ENCODE data around the gene ZSCAN16. TPM values are rescaled to one million over a fixed set of nuclear protein-coding genes. Genes with fewer than 3 reads are reported as not detected.

The ZSCAN16 gene
- total RNA-seq (2013; cell fraction: nucleolus; rRNA removed): 3.0 and 5.8 TPM in 2 replicates
- total RNA-seq (2014; rRNA removed) (6.1 and 9.5 TPM in 2 replicates), total RNA-seq (2014; rRNA removed; fragmentation: Illumina TruSeq; extraction: Trizol) (10.7 and 11.2 TPM in 2 replicates), total RNA-seq (2021) (6.6 and 7.1 TPM in 2 replicates), polyA plus RNA-seq (2011; rRNA removed) (4.6 and 5.2 TPM in 2 replicates), polyA plus RNA-seq (2014; fragmentation: Illumina TruSeq; extraction: Trizol) (10.1 and 12.7 TPM in 2 replicates), polyA plus RNA-seq (2014; fragmentation: Nextera tagmentation; extraction: Ambion mirVana) (10 to 100 TPM; 10.5 to 13.8 TPM), polyA plus RNA-seq (2014; rRNA removed) (8.3 and 10.1 TPM in 2 replicates), polyA plus RNA-seq (2016; fragmentation: Nextera tagmentation; extraction: Ambion mirVana) (10 to 100 TPM; 10.7 to 11.2 TPM), polyA minus RNA-seq (2011; rRNA and poly(A)+ RNA removed) (4.3 and 5.2 TPM in 2 replicates), Bru-seq, nascent RNA (percentile 79 among the genes with signal in this experiment), BruChase-seq, experiment 1, labeled RNA remaining after a 6-hour chase (percentile 54 among the genes with signal in this experiment), BruChase-seq, experiment 2, labeled RNA remaining after a 2-hour chase (percentile 64 among the genes with signal in this experiment)
- polyA plus RNA-seq (2011; ENCODE audit: low read depth): 3.4 TPM
- 2.3 and 3.5 TPM in 2 replicates for polyA plus RNA-seq (2011; cell fraction: cytosol; rRNA removed)
- 3.6 and 5.0 TPM in 2 replicates for polyA plus RNA-seq (2011; cell fraction: nucleus; rRNA removed)
- 5.1 and 5.3 TPM in 2 replicates for polyA plus RNA-seq (2012)
- polyA minus RNA-seq (2011; cell fraction: cytosol; rRNA and poly(A)+ RNA removed): 0.73 and 1.2 TPM in 2 replicates
- polyA minus RNA-seq (2011; cell fraction: nucleus; rRNA and poly(A)+ RNA removed): 5.3 and 5.6 TPM in 2 replicates
- long read RNA-seq, experiment 1, transcript ZSCAN16-201 (4 exons, 1,328 nt): major isoform, 5 of 7 reads
- long read RNA-seq, experiment 1, partial matches to known transcripts: 0 of 7 reads
- long read RNA-seq, experiment 1, other reads (novel, unspliced or antisense): 2 of 7 reads
- long read RNA-seq, experiment 2, transcript ZSCAN16-201 (4 exons, 1,328 nt): major isoform, 26 of 44 reads
- long read RNA-seq, experiment 2, partial matches to known transcripts: 1 of 44 reads
- long read RNA-seq, experiment 2, other reads (novel, unspliced or antisense): 17 of 44 reads

DNA sequence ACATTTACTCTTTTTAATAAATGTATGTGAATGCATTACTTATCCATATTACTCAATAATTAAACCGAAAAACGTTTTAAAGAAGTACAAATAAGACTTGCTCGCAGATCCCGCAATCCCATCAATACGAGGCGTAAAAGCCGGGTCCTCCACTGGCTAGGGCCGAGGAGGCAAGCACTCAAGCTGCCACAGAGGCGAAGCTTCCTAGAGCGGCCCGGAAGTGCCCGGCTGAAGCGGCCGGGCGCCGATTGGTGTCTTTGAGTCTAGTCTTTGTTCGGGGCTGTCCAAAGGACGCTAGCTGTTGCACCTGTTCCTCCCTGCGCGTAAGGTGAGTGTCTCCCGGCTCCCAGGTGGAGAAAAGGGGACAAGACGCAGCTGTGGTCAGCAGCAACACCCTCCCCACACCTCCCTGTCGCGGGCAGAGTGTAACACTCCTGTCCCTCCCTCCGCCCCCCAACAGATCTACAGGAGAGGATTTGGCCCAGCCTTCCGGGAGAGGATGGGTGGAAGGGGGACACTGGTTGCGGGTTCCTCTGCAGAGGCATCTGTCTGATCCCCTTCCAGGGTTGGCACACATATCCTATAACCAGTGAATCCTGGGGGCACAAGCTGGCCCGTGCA, at the start of gene ZSCAN16:
Gene ZSCAN16, plus strand, starts transcription at position 260 of the 621 bp plus-strand sequence. CDS start 835 bp downstream, outside the sequence.
- Histone ChIP-seq H4K20me1 (ENCODE audit: control insufficient read depth, insufficient read depth) (no peaks in the 10 kb centered on the region), H3K79me2 (ENCODE audit: control insufficient read depth, insufficient read depth, low read length) (peaks cover 26% of the 10 kb centered on the region), H3K4me2 (ENCODE audit: control insufficient read depth, insufficient read depth) (peak within 1 kb of the TSS; percentile 53), H3K27me3 (replicated peaks in 1 of 2; ENCODE audit: control insufficient read depth in 2 of 2, insufficient read depth in 2 of 2, low read length in 1 of 2) (no peaks in the 10 kb centered on the region), H3K36me3 (ENCODE audit: control insufficient read depth in 2 of 2, insufficient read depth in 2 of 2, low read length in 1 of 2) (peaks cover 0 to 6% of the 10 kb centered on the region in 2 experiments; a peak in 3 of 4 replicates), H2AFZ (ENCODE audit: control insufficient read depth, low read depth, low read length) (peak within 1 kb of the TSS; percentile 92), H3K4me3 (peak within 1 kb of the TSS; percentile 76), H3K9me3 (replicated peaks; ENCODE audit: control insufficient read depth, insufficient read depth, low read length) (no peaks in the 10 kb centered on the region), H3K9ac (ENCODE audit: control insufficient read depth, insufficient read depth, low read length) (peak within 1 kb of the TSS; percentile 63), H3K27ac (ENCODE audit: control insufficient read depth, insufficient read depth) (peak within 1 kb of the TSS; percentile 59), H3K4me1 (ENCODE audit: control insufficient read depth, insufficient read depth, low read length) (peaks cover 8% of the 10 kb centered on the region)
- FAIRE-seq: peak; percentile 81
- DNase-seq (ENCODE audit: low read depth, low spot score): no peak
- intact Hi-C loops (cut with micrococcal nuclease; ENCODE audit: unreplicated experiment) (loop anchor here (1.0 kb wide), 2 partner anchors 12 to 17 kb away; partner anchors contain the start of gene ZKSCAN8), in situ Hi-C loops (cut with MboI) (no loop called here)
- ChIA-PET SMC1A (ENCODE audit: uncharacterized antibody, unreplicated experiment) (interaction anchor here (1.0 to 2.3 kb wide), 4 partner anchors 17 to 305 kb away, joined by 3 to 9 read pairs (median 4); partner anchors contain the start of gene ZKSCAN8), CTCF (interaction anchor here (1.0 to 3.0 kb wide), 6 partner anchors 9 to 231 kb away, joined by 3 to 18 read pairs (median 6); partner anchors contain the start of gene ZKSCAN8), RAD21 (ENCODE audit: unreplicated experiment) (interaction anchor here (1.1 to 2.9 kb wide), 4 partner anchors 17 to 232 kb away, joined by 3 to 13 read pairs (median 8); partner anchors contain the start of gene ZKSCAN8), POLR2A (interaction anchor here (1.0 to 2.1 kb wide), 3 partner anchors 17 to 259 kb away, joined by 4 to 6 read pairs (median 5); partner anchors contain the start of gene ZKSCAN8)
- peak; percentile 100 for ATAC-seq
- WGBS (ENCODE audit: insufficient coverage, insufficient replicate concordance, low lambda C conversion rate, missing lambda C conversion rate): under 1% methylated on average over 28 of the region's 28 CpGs
- TSS peak; percentile 78 for BruUV-seq (replicated peaks)
- TF ChIP-seq TARDBP (IDR thresholded peaks at IDR 0.05; ENCODE audit: borderline replicate concordance) (no peak), JUNB (IDR thresholded peaks at IDR 0.05) (no peak), SIX5 (IDR thresholded peaks at IDR 0.05; ENCODE audit: low read depth, low read length, severe bottlenecking) (peak; percentile 21), SPI1 (IDR thresholded peaks at IDR 0.05; ENCODE audit: borderline replicate concordance, insufficient read depth, low read depth, low read length) (no peak), NFXL1 (IDR thresholded peaks at IDR 0.05; ENCODE audit: borderline replicate concordance) (no peak), ZNF217 (IDR thresholded peaks at IDR 0.05) (no peak), ZNF24 (IDR thresholded peaks at IDR 0.05) (no peak), KAT2A (conservative IDR thresholded peaks at IDR 0.05; ENCODE audit: control insufficient read depth, low read depth, low read length) (no peak), TBL1XR1 (IDR thresholded peaks at IDR 0.05; ENCODE audit: low read depth, low read length) (no peak), KLF5 (IDR thresholded peaks at IDR 0.05; ENCODE audit: partially characterized antibody) (no peak), ZNF622 (IDR thresholded peaks at IDR 0.05) (no peak), RFX5 (IDR thresholded peaks at IDR 0.05; ENCODE audit: low read depth, low read length) (no peak), IKZF2 (IDR thresholded peaks at IDR 0.05) (no peak; a peak in 1 of 4 replicates)
- TF ChIP-seq, protein P1, sequence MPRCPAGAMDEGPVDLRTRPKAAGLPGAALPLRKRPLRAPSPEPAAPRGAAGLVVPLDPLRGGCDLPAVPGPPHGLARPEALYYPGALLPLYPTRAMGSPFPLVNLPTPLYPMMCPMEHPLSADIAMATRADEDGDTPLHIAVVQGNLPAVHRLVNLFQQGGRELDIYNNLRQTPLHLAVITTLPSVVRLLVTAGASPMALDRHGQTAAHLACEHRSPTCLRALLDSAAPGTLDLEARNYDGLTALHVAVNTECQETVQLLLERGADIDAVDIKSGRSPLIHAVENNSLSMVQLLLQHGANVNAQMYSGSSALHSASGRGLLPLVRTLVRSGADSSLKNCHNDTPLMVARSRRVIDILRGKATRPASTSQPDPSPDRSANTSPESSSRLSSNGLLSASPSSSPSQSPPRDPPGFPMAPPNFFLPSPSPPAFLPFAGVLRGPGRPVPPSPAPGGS (IDR thresholded peaks at IDR 0.05; ENCODE audit: borderline replicate concordance, insufficient read depth, low read depth, low read length, poor library complexity, severe bottlenecking): no peak
- TF ChIP-seq, protein P2, sequence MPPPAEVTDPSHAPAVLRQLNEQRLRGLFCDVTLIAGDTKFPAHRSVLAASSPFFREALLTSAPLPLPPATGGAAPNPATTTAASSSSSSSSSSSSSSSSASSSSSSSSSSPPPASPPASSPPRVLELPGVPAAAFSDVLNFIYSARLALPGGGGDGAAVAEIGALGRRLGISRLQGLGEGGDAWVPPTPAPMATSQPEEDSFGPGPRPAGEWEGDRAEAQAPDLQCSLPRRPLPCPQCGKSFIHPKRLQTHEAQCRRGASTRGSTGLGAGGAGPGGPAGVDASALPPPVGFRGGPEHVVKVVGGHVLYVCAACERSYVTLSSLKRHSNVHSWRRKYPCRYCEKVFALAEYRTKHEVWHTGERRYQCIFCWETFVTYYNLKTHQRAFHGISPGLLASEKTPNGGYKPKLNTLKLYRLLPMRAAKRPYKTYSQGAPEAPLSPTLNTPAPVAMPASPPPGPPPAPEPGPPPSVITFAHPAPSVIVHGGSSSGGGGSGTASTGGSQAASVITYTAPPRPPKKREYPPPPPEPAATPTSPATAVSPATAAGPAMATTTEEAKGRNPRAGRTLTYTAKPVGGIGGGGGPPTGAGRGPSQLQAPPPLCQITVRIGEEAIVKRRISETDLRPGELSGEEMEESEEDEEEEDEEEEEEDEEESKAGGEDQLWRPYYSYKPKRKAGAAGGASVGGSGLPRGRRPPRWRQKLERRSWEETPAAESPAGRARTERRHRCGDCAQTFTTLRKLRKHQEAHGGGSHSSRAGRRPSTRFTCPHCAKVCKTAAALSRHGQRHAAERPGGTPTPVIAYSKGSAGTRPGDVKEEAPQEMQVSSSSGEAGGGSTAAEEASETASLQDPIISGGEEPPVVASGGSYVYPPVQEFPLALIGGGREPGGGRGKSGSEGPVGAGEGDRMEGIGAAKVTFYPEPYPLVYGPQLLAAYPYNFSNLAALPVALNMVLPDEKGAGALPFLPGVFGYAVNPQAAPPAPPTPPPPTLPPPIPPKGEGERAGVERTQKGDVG (CRISPR knock-in tag; IDR thresholded peaks at IDR 0.05): no peak

Data from GM12878 (cell line).